Transverse colon (tissue), 4 donors: Measurements from ENCODE around the gene HIRIP3.

Experiments used
- POLR2A ChIP-seq: fragments of 450-650 bp; IDR thresholded peaks from one replicate; pipeline ENCODE4 v1.6.1; 2016; ENCODE audit warnings: antibody characterized with exemption, mild to moderate bottlenecking, moderate library complexity
- POLR2AphosphoS5 ChIP-seq, 3 donors: sonication (generic); formaldehyde crosslinking; IDR thresholded peaks; one replicate each; pipeline ENCODE4 v1.6.1; 2016; ENCODE audit warnings: antibody characterized with exemption in 3 of 3
- TF ChIP-seq, protein P1 (sequence below), 5 experiments: fragments of 200-600 bp in 3 of 5; fragments of 450-650 bp in 2 of 5; sonication (generic) in 3 of 5; IDR thresholded peaks; 1 replicate in 2 of 5; 2 replicates in 3 of 5; pipeline ENCODE4 v1.5.1; 2016 to 2017; ENCODE audit warnings: antibody characterized with exemption in 5 of 5, inconsistent platforms in 3 of 5, mild to moderate bottlenecking in 2 of 5, moderate library complexity in 1 of 5

DNA sequence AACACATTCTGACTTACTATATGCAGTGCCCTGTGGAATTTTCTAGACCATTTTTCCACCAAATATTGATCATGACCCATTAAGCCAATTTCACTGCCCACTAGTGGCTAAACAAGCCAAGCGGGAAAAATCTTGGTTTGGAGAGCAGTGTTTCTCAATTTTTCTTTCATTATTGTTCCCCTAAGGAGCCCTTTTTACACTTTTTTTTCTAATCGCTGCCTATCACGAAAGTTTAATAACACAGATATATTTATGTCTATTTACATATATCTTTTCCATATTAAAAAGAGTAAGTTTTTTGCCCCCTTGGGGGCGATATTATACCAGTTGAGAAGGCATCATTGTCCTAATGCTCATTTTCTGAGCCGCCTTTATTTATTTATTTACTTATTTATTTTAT is 46.4 kb upstream of the HIRIP3 start:
- TF ChIP-seq, protein P1, sequence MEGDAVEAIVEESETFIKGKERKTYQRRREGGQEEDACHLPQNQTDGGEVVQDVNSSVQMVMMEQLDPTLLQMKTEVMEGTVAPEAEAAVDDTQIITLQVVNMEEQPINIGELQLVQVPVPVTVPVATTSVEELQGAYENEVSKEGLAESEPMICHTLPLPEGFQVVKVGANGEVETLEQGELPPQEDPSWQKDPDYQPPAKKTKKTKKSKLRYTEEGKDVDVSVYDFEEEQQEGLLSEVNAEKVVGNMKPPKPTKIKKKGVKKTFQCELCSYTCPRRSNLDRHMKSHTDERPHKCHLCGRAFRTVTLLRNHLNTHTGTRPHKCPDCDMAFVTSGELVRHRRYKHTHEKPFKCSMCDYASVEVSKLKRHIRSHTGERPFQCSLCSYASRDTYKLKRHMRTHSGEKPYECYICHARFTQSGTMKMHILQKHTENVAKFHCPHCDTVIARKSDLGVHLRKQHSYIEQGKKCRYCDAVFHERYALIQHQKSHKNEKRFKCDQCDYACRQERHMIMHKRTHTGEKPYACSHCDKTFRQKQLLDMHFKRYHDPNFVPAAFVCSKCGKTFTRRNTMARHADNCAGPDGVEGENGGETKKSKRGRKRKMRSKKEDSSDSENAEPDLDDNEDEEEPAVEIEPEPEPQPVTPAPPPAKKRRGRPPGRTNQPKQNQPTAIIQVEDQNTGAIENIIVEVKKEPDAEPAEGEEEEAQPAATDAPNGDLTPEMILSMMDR (IDR thresholded peaks at IDR 0.05) = peak in 3 of 5 experiments; percentile 31 to 48 (median 36)
- no peak for TF ChIP-seq POLR2AphosphoS5 (IDR thresholded peaks at IDR 0.05)
- no peak for TF ChIP-seq POLR2A
